OCI-M2 (cell line): ENCODE measurements around the gene IP6K3.

Experiments
- DNase-seq: peaks from one replicate; lab custom pipeline; 2025; ENCODE audit not compliant: unreplicated experiment; lab: John Stamatoyannopoulos, UW

IP6K3 gene

DNA sequence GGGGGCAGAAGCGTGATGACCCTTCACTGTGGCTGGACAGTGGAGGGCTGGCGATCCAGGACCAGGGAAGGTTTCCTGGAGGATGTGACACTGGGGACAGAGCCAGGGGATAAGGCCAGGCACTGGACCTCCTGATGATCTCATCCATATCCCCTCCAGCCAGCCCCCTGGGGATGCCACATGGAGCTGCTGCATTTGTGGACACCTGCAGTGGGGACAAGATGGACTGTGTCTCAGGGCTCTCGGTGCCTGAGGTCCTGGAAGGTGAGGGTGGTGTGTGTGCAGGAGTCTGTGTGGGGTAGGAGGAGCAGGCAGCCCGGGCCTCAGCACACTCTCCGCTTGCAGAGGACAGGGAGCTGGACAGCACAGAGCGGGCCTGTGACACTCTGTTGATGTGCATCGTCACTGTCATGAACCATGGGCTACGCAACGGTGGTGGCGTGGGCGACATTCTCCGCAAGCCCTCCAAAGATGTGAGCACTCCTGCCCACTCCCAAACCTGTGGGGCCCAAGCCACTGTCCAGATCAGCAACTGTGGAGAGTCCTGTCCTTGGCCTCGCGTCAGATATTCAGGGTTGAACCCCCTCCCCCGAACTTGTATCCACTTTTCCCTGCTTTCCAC, 55.1 kb downstream of the IP6K3 start:
- DNase-seq: no peak

DNA sequence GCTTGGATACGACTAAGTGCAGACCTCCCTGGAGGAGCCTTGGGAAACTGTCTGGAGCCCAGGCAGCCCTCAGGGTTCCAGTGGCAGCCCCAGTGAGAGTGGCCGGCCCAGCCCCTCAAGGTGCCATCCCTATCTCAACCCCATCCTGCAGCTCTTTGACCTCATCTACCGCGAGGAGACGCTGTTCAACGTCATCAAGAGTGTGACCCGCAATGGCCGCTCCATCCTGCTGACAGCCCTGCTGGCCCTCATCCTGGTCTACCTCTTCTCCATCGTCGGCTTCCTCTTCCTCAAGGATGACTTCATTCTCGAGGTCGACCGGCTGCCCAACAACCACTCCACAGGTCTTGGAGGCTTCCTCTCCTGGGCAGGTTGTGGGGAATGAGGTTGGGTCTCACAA, 55.9 kb downstream of the IP6K3 start:
- no peak for DNase-seq

- no peak for DNase-seq
These were observed 56.8 kb downstream of the IP6K3 start for GRCh38 chr6:33689879-33690278.

DNA sequence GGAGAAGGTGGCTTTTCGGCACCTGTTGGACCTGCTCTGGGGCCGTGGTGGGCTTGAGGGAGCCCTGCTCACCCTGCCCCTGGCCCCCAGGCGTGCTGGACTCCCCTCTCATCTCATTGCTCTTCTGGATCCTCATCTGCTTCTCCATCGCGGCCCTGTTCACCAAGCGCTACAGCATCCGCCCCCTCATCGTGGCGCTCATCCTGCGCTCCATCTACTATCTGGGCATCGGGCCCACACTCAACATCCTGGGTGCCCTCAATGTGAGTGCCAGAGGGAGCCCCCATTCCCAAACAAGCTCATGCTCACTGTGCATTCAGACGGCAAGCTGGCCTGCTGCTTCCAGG, 57.6 kb downstream of the IP6K3 start:
- DNase-seq: no peak

GRCh38 chr6:33688451-33689147, 58.1 kb downstream of the IP6K3 start:
- no peak for DNase-seq

DNA sequence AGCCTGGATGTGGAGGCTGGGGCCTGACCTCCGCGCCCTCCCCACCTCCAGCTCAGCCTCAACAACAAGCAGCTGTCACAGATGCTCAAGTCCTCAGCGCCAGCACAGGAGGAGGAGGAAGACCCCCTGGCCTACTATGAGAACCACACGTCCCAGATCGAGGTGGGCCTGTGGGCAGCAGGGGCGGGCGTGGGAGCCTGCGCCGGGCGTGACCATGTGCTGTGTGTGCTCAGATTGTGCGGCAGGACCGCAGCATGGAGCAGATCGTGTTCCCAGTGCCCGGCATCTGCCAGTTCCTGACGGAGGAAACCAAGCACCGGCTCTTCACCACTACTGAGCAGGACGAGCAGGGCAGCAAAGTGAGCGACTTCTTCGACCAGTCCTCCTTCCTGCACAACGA, 58.7 kb downstream of the IP6K3 start:
- DNase-seq: no peak

GRCh38 chr6:33686981-33687975, 59.4 kb downstream of the IP6K3 start:
- DNase-seq: no peak

DNA sequence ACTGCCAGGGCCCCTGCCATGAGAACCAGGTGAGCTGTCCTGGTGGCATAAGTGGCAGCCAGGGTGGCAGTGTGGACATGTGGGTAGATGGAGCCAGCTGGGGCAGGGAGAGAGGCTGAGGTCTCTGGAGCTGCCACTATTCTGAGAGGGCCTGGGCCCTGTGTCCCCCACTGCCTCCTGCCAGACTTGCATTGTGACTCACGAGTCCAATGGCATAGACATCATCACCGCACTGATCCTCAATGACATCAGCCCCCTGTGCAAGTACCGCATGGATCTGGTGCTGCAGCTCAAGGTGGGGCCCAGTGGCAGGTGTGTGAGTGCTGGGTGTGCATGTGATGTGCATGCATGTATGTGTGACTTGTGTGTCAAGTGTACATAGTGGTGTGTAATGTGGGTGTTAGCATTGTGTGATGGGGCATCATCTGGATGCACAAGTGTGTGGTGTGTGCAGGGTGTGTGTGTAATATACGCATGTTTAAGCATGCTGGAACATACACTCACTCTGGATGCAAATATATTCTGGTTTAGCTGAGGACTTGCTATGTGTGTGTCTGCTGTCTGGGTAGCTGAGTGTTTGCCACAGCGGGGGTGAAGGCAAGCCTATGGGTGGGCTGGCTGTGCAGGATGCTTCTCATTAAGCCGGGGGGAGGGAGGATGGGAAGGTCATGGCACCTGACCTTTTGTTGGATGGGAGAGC, 60.3 kb downstream of the IP6K3 start:
- DNase-seq: no peak

DNA sequence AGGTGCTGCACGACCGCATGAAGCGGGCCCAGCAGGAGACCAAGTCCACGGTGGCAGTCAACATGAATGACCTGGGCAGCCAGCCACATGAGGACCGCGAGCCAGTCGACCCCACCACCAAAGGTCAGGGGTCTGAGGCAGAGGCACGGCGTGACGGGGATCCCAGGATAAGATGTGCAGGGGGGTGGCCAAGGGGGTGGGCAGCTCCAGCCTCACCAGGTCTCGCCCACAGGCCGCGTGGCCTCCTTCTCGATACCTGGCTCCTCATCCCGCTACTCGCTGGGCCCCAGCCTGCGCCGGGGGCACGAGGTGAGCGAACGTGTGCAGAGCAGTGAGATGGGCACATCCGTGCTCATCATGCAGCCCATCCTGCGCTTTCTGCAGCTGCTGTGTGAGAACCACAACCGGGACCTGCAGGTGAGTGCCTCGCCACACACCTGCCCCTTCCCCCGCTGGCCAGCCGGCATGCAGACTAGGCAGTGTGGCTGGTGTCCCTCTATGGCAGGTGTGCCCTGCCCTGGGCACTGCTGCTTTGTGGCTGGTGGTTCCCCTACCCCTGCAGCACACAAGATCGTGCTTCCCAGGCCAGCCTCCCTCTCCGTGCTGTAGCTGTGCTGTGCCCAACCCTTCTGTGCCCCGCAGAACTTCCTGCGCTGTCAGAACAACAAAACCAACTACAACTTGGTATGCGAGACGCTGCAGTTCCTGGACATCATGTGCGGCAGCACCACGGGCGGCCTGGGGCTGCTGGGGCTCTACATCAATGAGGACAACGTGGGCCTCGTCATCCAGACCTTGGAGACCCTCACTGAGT, 61.1 kb downstream of the IP6K3 start:
- DNase-seq: no peak

DNA sequence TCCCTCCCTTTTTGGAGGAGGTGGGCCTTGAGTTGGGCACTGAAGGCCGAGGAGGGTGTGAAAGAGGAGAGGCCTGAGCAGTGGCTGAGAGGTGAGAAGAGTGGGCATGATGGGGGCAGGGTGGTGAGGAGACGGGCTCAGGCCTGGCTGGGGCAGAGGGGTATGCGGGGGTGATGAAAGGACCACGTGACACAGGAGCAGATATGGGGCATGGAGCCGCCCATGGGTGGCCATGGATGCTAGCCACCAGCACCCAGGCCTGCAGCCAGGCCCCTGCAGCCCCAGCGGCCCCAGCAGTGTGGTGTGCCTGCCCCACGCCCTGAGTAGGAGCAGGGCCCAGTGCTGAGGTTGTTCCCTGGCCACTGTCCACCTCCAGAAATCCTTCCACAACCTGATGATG, 61.7 kb downstream of the IP6K3 start:
- DNase-seq: no peak

DNA sequence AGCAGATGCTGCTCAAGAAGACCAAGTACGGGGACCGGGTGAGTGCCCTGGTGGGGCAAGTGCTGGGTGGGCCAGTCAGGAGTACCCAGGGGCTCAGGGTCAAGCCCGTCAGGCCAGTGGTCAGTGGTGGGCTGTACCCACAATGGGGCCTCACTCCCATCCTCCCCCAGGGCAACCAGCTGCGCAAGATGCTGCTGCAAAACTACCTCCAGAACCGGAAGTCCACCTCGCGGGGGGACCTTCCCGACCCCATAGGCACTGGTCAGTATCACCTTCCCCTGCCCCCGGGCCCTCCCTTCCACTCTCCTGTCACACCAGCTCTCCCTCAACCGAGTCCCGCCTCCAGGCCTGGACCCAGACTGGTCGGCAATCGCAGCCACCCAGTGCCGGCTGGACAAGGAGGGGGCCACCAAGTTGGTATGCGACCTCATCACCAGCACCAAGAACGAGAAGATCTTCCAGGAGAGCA, 62.2 kb downstream of the IP6K3 start:
- DNase-seq: no peak

GRCh38 chr6:33683576-33684427, 62.9 kb downstream of the IP6K3 start:
- no peak for DNase-seq

DNA sequence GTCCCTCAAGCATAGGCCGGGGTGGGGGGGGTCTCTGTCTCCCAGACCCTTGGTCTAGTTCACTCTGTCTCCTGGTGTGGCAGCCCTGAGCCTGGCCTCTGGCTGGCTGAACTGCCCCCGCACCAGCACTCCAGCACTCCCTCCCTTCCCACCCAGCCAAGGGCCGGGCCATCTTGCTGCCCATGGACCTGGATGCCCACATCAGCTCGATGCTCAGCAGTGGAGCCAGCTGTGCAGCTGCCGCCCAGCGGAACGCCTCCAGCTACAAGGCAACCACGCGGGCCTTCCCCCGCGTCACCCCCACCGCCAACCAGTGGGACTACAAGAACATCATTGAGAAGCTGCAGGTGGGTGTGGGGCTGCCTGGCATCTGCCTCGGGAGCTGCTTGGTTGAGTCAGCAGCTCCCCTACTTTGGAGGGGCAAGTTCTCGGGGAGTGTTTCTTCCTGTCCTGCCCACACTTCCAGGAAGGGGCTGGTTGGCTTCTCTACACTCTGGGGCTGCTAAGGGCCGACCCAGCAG, 63.6 kb downstream of the IP6K3 start:
- DNase-seq: no peak

DNA sequence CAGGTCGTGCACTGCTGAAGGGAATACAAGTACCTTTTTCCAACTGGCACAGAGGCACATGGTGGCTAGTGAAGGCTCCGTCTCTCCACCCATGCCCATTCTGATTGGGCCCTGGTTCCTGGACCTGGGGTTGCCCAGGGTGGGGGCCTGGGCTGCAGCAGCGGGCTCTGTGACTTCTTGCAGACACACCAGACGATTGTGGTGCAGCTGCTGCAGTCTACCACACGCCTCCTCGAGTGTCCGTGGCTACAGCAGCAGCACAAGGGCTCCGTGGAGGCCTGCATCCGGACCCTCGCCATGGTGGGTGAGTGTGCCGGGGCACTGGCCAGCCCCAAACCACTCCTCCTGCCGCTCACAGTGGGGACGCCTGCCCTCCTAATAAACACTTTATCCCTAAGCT, 64.4 kb downstream of the IP6K3 start:
- no peak for DNase-seq

- no peak for DNase-seq
These were observed 66.9 kb downstream of the IP6K3 start for GRCh38 chr6:33679761-33680160.

DNA sequence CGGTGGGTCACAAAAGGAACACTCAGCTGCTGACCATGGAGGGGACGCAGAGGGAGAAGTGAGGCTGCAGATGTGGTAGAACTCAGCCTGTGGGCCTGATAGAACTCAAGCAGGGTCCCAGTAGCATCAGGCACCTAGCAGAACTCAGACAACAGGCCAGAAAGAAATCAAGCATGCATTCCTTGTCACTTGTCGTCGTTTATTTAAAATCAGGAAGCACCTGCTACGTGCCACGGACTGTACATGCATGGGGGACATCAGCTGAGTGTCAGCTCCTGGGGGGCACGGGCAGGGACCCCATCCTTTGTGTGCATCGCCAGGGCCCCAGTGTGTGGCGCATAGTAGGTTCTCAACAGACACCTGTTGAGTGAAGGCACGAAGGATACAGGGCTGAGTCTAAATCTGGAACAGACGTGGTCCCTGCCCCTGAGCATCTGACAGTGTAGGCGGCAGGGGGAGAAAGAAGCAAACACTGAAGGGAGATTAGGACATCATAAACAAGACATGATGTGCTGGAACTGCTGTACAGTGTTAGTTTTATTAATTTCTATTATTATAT, 67.7 kb downstream of the IP6K3 start:
- no peak for DNase-seq

GRCh38 chr6:33678233-33678931, 68.3 kb downstream of the IP6K3 start:
- DNase-seq: no peak

GRCh38 chr6:33677689-33678088, 69.0 kb downstream of the IP6K3 start:
- DNase-seq: no peak
